Astrocyte of the cerebellum (primary cell): ENCODE data around the gene MORN3.
"Not testable (repeated sequence)": the region's sequence is repeated elsewhere in the genome, so short reads cannot be mapped to it uniquely, and the experiment has no call there.

Experiments used
- DNase-seq: peaks from one replicate; pipeline ENCODE4 v3.0.0-alpha.2; 2011; ENCODE audit warnings: low read depth
- H3K4me3 ChIP-seq: 2 replicates; pipeline ENCODE4 v1.5.1; 2011; ENCODE audit warnings: mild to moderate bottlenecking, low read depth, low read length, moderate library complexity
- CTCF ChIP-seq: IDR thresholded peaks from 2 replicates; pipeline ENCODE4 v1.5.1; 2012; ENCODE audit warnings: low read length, low read depth, moderate library complexity, mild to moderate bottlenecking; ENCODE audit errors: missing control alignments
- in situ Hi-C: cut with HindIII; loops from 2 replicates; pipeline ENCODE4 v1.10.0; 2017; ENCODE audit warnings: low sequenced_read_pairs

Gene MORN3

DNA sequence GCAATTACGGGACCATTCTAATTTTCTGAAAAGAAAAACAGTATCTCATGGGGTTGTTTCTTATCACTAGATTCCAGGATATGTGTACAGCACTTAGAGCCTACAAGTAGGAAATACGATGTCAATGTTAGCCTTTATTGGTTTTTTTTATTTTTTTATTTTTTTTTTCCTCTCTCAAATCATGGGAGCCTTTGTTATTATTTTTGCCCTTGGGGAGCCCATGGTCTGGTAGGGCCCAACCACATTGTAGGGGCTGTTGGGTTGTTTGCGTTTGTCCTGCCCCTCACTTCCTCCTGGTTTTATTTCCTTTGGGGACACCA lies 5.9 kb downstream of the MORN3 start:
- no peak overlapping the region for H3K4me3 ChIP-seq
- no peak for DNase-seq
- in situ Hi-C loops, result no loop called here
- TF ChIP-seq CTCF, result no peak

DNA sequence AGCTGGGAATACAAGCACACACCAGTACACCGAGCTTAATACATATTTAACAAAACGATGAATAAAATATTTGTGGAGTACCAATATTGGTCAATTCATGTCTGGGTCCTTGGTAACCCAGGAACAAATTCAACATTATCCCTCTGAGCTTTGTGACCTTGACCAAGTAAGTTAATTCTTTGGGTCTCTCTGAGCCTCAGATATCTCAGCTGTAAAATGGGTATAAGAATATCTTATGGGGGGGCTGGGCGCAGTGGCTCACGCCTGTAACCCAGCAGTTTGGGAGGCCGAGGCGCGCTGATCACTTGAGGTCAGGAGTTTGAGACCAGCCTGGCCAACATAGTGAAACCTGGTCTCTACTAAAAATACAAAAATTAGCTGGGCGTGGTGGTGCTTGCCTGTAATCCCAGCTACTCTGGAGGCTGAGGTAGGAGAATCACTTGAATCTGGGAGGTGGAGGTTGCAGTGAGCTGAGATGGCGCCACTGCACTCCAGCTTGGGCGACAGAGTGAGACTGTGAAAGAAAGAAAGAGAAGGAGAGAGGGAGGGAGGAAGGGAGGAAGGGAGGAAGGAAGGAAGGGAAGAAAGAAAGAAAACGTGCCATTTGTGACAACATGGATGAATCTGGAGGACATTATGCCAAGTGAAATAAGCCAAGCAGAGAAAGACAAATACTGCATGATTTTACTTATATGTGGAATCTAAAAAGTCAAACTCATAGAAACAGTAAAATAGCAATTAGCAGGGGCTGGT lies 7.9 kb downstream of the MORN3 start:
- in situ Hi-C loops, result not testable (repeated sequence)

DNA sequence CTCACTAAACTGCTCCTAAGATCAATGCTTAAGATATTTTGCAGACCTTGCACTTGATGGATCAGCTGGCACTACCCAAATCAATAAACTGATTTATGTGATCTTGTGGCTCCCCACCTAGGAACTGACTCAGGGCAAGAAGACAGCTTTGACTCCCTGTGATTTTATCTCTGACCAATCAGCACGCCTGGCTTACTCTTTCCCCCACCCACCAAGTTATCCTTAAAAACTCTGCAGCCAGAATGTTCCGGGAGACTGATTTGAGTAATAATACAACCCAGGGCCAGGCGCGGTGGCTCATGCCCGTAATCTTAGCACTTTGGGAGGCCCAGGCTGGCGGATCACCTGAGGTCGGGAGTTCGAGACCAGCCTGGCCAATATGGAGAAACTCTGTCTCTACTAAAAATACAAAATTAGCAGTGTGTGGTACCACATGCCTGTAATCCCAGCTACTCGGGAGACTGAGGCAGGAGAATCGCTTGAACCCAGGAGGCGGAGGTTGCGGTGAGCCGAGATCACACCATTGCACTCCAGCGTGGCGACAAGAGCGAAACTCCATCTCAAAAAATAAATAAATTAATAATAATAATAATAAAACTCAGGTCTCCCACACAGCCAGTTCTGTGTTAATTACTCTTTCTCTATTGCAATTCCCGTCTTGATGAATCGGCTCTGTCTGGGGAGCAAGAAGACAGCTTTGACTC lies 12.0 kb downstream of the MORN3 start:
- in situ Hi-C loops, result no loop called here
- H3K4me3 ChIP-seq, result no peak overlapping the region
- no peak for TF ChIP-seq CTCF
- DNase-seq, result no peak

More for the DNA sequence above, 7.9 kb downstream of the MORN3 start:
- DNase-seq, H3K4me3 ChIP-seq: not testable (repeated sequence)

DNA sequence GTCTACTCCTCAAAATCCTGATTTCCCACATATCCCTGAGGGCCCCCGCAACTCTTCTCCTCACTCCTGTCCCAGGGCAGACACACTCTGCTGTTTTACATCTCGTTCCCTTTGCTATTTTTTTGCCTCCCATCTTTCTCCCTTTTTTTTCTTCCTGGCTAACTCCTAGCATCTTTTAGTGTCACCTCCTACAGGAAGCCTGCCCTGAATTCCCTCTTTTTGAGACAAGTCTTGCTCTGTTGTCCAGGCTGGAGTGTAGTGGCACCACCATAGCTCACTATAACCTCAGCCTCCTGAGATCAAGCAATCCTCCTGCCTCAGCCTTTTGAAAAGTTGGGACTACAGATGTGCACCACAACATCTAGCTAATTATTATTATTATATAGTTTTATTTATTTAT lies 13.3 kb downstream of the MORN3 start:
- DNase-seq, result no peak

GRCh38 chr12:121653999-121654398 lies 15.5 kb downstream of the MORN3 start:
- H3K4me3 ChIP-seq, result no peak overlapping the region
- TF ChIP-seq CTCF, result no peak
- in situ Hi-C loops, result no loop called here
- DNase-seq, result no peak

More for the DNA sequence above, 13.3 kb downstream of the MORN3 start:
- H3K4me3 ChIP-seq, result no peak overlapping the region
- in situ Hi-C loops, result no loop called here
- TF ChIP-seq CTCF, result no peak

GRCh38 chr12:121652767-121653497 lies 16.5 kb downstream of the MORN3 start:
- no peak overlapping the region for H3K4me3 ChIP-seq
- in situ Hi-C loops, result no loop called here
- no peak for DNase-seq
- TF ChIP-seq CTCF, result no peak

GRCh38 chr12:121651320-121651719 lies 18.1 kb downstream of the MORN3 start:
- DNase-seq, result no peak
- in situ Hi-C loops, result no loop called here
- H3K4me3 ChIP-seq, result no peak overlapping the region
- no peak for TF ChIP-seq CTCF
